ENCODE data around the gene UBE2D2. TPM values are rescaled to one million over a fixed set of nuclear protein-coding genes. Genes with fewer than 3 reads are reported as not detected.
A peak's percentile ranks its signal among the peaks of the same experiment; 100 is the strongest.

The UBE2D2 gene
- total RNA-seq, 4 donors from 2014 or later: 65.2 to 114 (median 85.6) TPM

- ATAC-seq: no peak
- Histone ChIP-seq H3K27ac (peak overlapping the region in 3 of 4 donors; percentile 64 to 78 (median 75)), H3K9me3 (no peaks in the 10 kb centered on the region), H3K27me3 (no peaks in the 10 kb centered on the region), H3K4me1 (peaks cover 0 to 88% (median 29%) of the 10 kb centered on the region in 3 donors), H3K36me3 (peaks cover 0 to 11% of the 10 kb centered on the region in 2 donors), H3K4me3 (no peak overlapping the region)
- TF ChIP-seq POLR2A (IDR thresholded peaks at IDR 0.05): no peak
- TF ChIP-seq POLR2AphosphoS5 (IDR thresholded peaks at IDR 0.05): no peak
- no peak for TF ChIP-seq CTCF (IDR thresholded peaks at IDR 0.05)
- no peak for TF ChIP-seq EP300 (IDR thresholded peaks at IDR 0.05)
- 80 to 86% methylated on average over 1 to 4 of the region's 4 CpGs for WGBS, 2 donors (ENCODE audit: low coverage in 1 of 2)
Observed at GRCh38 chr5:139675825-139676224, 114.7 kb downstream of the UBE2D2 start.

- WGBS, 2 donors (ENCODE audit: low coverage in 1 of 2): 83% methylated on average over 1 of the region's 3 CpGs; no CpG with 5 or more reads in 1 of the 2 donors
- Histone ChIP-seq H3K4me3 (no peak overlapping the region), H3K36me3 (peaks cover 0 to 17% of the 10 kb centered on the region in 2 donors), H3K9me3 (no peaks in the 10 kb centered on the region), H3K27ac (peak overlapping the region; percentile 30 to 78 (median 70)), H3K27me3 (no peaks in the 10 kb centered on the region), H3K4me1 (peaks cover 0 to 82% (median 23%) of the 10 kb centered on the region in 3 donors)
- no peak for TF ChIP-seq EP300 (IDR thresholded peaks at IDR 0.05)
- TF ChIP-seq POLR2A (IDR thresholded peaks at IDR 0.05): no peak
- TF ChIP-seq CTCF (IDR thresholded peaks at IDR 0.05): no peak
- TF ChIP-seq POLR2AphosphoS5 (IDR thresholded peaks at IDR 0.05): no peak
- ATAC-seq: no peak
Observed at GRCh38 chr5:139676406-139676805, 115.3 kb downstream of the UBE2D2 start.

- Histone ChIP-seq H3K27ac (peak overlapping the region; percentile 30 to 78 (median 70)), H3K36me3 (peaks cover 0 to 24% of the 10 kb centered on the region in 2 donors), H3K4me3 (peak overlapping the region in 1 of 2 donors; percentile 36), H3K4me1 (peaks cover 0 to 75% (median 18%) of the 10 kb centered on the region in 3 donors), H3K27me3 (no peaks in the 10 kb centered on the region), H3K9me3 (no peaks in the 10 kb centered on the region)
- 13% methylated on average over 1 of the region's 29 CpGs; no CpG with 5 or more reads in 1 of the 2 donors for WGBS, 2 donors (ENCODE audit: low coverage in 1 of 2)
- peak; percentile 65 for ATAC-seq
- no peak for TF ChIP-seq EP300 (IDR thresholded peaks at IDR 0.05)
- no peak for TF ChIP-seq CTCF (IDR thresholded peaks at IDR 0.05)
- peak; percentile 49 for TF ChIP-seq POLR2AphosphoS5 (IDR thresholded peaks at IDR 0.05)
- no peak for TF ChIP-seq POLR2A (IDR thresholded peaks at IDR 0.05)
Observed at GRCh38 chr5:139676951-139677735, 116.0 kb downstream of the UBE2D2 start.

Small RNA genes lying within 50 kb of the gene (small RNA-seq; reads per million reads assigned to genes)
- 0 reads per million in 4 donors for gene RF00019

Other genes starting within 250 kb of the UBE2D2 start
- gene PAIP2, start 219.5 kb upstream of the UBE2D2 start, total RNA-seq: 100 to 1,000 TPM in 2 of 4 donors, 10 to 100 TPM in 2; 78.5 to 131 (median 93.3) TPM
- not detected for gene SLC23A1, start 178.0 kb upstream of the UBE2D2 start, total RNA-seq
- gene MZB1, start 171.4 kb upstream of the UBE2D2 start, total RNA-seq: under 1 TPM in 1 of 4 donors, not detected in 3; 0.74 TPM
- gene PROB1, start 166.2 kb upstream of the UBE2D2 start, total RNA-seq: 1 to 10 TPM; 1.2 to 9.1 (median 4.1) TPM
- gene SPATA24, start 157.2 kb upstream of the UBE2D2 start, total RNA-seq: 10 to 100 TPM in 2 of 4 donors, 1 to 10 TPM in 2; 1.5 to 13.5 (median 6.3) TPM
- 10 to 100 TPM in 3 of 4 donors, 1 to 10 TPM in 1; 7.6 to 27.7 (median 14.5) TPM for gene DNAJC18, start 121.8 kb upstream of the UBE2D2 start, total RNA-seq
- gene ECSCR, start 98.6 kb upstream of the UBE2D2 start, total RNA-seq: 10 to 100 TPM in 3 of 4 donors, 1 to 10 TPM in 1; 7.6 to 34.9 (median 21.8) TPM
- not detected for gene SMIM33, start 90.3 kb upstream of the UBE2D2 start, total RNA-seq
- 10 to 100 TPM; 36.3 to 63.7 (median 50.6) TPM for gene STING1, start 78.6 kb upstream of the UBE2D2 start, total RNA-seq
- 10 to 100 TPM; 30.0 to 50.7 (median 35.1) TPM for gene CXXC5, start 87.0 kb downstream of the UBE2D2 start, total RNA-seq
- under 1 TPM in 2 of 4 donors, not detected in 2; 0.13 to 0.16 TPM for gene PSD2, start 234.5 kb downstream of the UBE2D2 start, total RNA-seq

Data from gastroesophageal sphincter (tissue), 4 donors.